Measurements from ENCODE around the gene RALGAPA1.
"Not testable (repeated sequence)": the region's sequence is repeated elsewhere in the genome, so short reads cannot be mapped to it uniquely, and the experiment has no call there.

RALGAPA1 gene

GRCh38 chr14:35761922-35762321 lies 47.2 kb downstream of the RALGAPA1 start:
- no peak for FAIRE-seq

DNA sequence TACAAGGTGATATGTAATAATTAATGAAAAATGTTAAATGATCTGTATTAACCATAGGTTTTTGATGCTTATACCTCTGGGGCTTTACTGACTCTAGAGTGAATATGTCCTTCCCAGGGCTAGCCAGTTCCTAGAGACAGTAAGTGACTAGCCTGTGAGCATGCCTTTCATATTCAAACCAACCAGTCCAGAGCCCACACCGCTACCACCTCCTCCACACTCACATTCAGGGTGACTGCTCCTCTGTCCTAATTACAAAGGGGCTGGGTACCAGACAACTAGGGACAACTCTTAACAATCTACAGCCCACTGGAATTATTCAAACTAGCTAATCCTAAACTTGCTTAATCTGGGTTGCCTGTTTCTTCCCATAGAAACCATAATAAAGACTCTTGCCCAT lies 49.0 kb downstream of the RALGAPA1 start:
- FAIRE-seq, result no peak

DNA sequence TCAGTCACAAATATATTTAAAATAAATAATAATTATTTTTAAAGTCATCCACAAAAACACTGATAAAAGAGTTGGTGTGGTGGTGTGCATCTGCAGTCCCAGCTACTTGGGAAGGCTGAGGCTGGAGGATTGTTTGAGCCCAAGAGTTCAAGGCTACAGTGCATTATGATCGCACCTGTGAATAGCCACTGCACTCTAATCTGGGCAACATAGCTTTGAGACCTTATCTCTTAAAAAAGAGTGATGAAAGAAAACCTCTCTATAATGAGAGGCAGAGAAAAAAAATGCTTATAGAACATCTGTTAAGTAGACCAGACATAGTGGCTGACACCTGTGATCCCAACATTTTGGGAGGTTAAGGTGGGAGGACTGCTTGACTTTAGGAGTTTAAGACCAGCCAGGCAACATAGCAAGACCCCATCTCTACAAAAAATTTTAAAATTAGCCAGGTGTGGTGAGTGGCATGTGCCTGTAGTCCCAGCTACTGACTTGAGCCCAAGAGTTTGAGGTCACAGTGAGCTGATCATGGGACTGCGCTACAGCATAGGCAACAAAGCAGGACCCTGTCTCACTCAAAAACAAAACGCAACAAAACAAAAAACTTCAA lies 50.5 kb downstream of the RALGAPA1 start:
- no peak for FAIRE-seq

- no peak for FAIRE-seq
These were observed 54.4 kb downstream of the RALGAPA1 start for GRCh38 chr14:35754671-35755070.

- FAIRE-seq, result no peak
These were observed 56.7 kb downstream of the RALGAPA1 start for GRCh38 chr14:35752380-35752779.

DNA sequence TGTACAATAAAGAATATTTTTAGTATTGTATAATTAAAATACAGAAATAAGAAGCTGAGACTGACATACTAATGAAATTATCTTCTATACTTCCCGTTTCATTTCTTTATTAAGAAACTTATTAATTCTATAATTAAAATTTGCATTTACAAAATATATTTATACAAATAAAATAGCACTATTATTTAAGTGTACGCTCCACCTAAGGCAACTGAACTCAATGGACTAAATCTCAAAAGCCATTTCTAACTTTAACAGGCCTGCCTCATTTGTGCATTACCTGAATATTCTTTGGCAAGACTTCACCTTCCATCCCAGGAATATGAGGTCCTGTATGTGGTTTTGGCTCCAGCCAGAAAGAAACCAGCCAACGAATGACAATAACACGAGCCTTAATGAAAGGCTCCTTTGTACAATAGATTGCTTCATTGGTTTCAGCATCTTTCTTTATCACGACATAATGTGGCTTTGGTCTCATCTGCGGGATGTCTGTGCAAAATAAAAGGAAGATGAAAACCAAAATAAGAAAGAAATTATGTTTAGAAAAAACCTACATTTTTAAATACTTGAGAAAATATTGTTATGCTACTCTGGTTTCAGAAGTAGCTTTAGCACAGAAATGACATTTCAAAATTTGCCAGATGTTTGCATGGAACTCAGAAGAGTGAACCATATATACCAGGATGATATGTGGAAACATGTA lies 58.7 kb downstream of the RALGAPA1 start:
- FAIRE-seq, result no peak

GRCh38 chr14:35747379-35747778 lies 61.7 kb downstream of the RALGAPA1 start:
- no peak for FAIRE-seq

DNA sequence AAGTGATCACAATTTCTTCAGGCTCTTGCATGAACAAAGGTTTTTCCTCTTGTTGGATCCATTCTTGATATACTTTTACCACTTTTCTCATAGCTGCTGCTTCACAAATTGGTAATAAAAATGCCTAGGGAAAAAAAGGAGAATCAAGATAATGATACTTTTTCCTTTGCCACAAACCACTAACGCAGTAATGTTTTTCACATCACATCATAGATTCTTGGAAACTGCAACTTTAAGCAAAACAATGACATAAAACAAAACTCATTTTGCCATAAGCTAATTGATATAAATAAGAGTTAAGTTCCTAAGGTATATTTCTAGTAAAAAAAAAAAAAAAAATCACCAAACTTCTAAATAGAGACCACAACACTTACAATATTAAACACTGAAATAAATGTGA lies 66.7 kb downstream of the RALGAPA1 start:
- no peak for FAIRE-seq

- FAIRE-seq, result no peak
These were observed 67.1 kb downstream of the RALGAPA1 start for GRCh38 chr14:35742032-35742371.

GRCh38 chr14:35741345-35742031 lies 67.6 kb downstream of the RALGAPA1 start:
- no peak for FAIRE-seq

GRCh38 chr14:35740215-35740614 lies 68.9 kb downstream of the RALGAPA1 start:
- no peak for FAIRE-seq

GRCh38 chr14:35735163-35735562 lies 73.9 kb downstream of the RALGAPA1 start:
- FAIRE-seq, result not testable (repeated sequence)

DNA sequence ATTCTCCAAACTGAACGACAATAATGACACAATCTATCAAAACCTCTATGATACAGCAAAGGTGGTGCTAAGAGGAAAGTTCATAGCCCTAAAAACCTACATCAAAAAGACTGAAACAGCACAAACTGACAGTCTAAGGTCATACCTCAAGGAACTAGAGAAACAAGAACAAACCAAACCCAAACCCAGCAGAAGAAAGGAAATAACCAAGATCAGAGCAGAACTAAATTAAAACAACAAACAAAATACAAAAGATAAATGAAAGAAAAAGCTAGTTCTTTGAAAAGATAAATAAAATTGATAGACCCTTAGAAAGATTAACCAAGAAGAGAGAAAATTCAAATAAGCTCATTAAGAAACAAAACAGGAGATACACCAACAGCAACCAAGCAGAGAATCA lies 75.6 kb downstream of the RALGAPA1 start:
- FAIRE-seq, result not testable (repeated sequence)

DNA sequence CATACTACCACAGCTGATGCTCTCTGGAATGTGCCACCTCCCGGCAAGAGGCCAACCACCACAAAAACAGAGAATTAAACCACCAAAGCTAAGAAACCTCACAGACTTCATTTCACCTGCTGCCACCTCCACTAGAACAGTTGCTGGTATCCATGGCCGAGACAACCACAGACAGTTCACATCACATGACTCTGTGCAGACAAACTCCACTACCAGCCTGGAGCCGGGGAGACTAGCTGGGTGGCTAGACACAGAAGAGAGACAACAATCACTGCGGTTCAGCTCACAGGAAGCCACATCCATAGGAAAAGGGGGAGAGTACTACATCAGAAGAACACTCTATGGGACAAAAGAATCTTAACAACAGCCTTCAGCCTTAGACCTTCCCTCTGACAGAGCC lies 78.2 kb downstream of the RALGAPA1 start:
- FAIRE-seq, result no peak

- no peak for FAIRE-seq
These were observed 81.3 kb downstream of the RALGAPA1 start for GRCh38 chr14:35727764-35728163.

- no peak for FAIRE-seq
These were observed 83.2 kb downstream of the RALGAPA1 start for GRCh38 chr14:35725930-35726329.

DNA sequence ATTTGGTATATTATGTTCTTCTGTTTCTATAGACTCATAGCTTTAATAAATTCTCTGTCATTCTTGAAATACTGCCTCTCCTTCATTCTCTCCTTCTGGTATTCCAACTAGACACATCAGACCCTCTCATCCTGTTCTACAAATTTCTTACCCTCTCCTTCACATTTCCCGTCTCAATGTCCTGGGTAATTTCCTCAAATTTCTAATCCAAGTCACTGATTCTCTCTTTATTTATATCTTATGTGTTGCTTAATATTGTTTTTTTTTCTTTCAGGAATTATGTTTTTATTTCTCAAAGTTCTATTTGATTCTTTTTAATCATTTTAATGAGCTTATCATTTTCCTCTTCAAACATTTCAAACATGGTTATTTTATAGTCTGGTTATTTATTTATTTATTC lies 94.0 kb downstream of the RALGAPA1 start:
- no peak for FAIRE-seq

DNA sequence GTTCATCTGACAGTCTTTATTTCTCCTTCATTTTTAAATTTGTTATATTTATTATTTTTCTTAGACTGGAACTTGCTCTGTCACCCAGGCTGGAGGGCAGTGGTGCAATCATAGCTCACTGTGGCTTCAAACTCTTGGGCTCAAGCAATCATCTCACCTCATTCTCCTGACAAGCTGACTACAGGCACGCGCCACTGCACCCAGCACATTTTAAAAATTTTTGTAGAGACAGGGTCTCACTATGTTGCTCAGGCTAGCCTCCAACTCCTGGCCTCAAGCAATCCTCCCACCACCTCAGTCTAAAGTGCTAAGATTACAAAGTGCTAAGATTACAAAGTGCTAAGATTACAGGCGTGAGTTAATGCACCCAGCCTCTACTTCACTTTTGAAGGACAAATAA lies 96.6 kb downstream of the RALGAPA1 start:
- FAIRE-seq, result no peak

DNA sequence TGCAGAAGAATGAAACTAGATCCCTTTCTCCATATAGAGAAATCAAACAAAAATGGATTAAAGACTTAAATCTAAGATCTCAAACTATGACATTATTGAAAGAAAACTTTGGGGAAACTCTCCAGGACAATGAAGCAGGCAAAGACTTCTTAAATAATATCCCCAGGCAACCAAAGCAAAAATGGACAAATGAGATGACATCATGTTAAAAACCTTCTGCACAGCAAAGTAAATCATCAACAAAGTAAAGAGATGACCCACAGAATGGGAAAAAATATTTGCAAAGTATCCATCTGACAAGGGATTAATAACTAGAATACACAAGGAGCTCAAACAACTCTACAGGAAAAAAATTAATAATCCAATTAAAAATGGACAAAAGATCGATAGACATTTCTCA lies 101.0 kb downstream of the RALGAPA1 start:
- FAIRE-seq, result peak; percentile 92

DNA sequence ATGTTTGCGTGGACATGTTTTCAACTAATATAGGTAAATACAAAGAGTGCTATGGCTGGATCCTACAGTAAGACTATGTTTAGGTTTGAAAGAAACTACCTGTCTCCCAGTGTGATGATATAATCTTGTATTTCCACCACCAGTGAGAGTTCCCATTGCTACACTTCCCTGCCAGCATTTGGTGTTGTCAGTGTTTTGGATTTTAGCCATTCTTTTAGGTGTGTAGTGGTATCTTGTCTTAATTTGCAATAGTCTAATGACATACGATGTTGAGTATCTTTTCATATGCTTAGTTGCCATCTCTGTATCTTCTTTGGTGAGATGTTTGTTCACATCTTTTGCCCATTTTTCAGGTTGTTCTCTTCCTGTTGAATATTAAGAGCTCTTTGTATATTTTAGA lies 103.5 kb downstream of the RALGAPA1 start:
- no peak for FAIRE-seq

- FAIRE-seq, result peak; percentile 49
These were observed 104.2 kb downstream of the RALGAPA1 start for GRCh38 chr14:35704793-35705493.

GRCh38 chr14:35701531-35701930 lies 107.6 kb downstream of the RALGAPA1 start:
- no peak for FAIRE-seq

DNA sequence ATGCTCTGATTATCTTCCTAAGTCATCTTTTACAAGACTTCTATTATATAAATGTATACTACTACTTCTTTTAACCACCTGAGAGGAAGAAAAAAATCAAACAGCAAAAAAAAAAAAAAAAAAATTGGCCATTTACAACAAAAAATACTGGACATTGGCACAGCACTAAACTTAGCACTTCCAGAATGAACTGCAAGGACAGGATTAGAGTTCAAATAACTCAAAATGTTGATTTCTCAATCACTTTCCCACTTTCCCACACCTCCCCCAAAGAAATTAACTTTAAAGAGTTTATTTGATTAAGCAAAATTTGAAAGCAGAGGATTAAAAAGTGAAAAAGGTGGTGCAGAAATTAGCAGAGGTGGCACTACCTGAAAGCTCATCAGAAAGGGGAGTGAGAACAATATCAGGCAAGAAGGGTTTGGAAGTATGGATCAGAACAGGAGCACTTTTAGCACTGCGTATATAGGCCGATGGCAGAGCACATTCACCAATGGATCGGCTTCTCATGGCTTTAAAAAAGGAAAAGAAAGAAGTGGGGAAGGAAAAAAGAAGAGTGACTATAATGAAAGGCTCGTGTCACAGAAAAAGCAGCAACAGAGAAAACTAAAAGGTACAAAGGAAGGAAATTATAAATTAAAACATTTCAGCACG lies 109.2 kb downstream of the RALGAPA1 start:
- no peak for FAIRE-seq
